Stimulated activated memory B cell treated with anti-CD40 and anti-IgM and Interleukin-4, amounts not matched to agents 10 μg/mL and 1 μg/mL and 100 μg/mL, for 72 hours (primary cell): ENCODE data around the gene FMNL1.

Source experiments
- ATAC-seq: fragments of 150-1000 bp; cut with Tn5 transposase; 2 replicates; pipeline ENCODE4 v1.10.0; 2021
- H3K27ac Mint-ChIP-seq: one replicate; pipeline ENCODE4 v1.8.0; 2022; ENCODE audit warnings: mild to moderate bottlenecking, mixed read lengths
- H3K27me3 Mint-ChIP-seq: one replicate; pipeline ENCODE4 v1.8.0; 2022; ENCODE audit warnings: mixed read lengths
- H3K36me3 Mint-ChIP-seq: one replicate; pipeline ENCODE4 v1.8.0; 2022; ENCODE audit warnings: mixed read lengths
- H3K4me1 Mint-ChIP-seq: one replicate; pipeline ENCODE4 v1.8.0; 2022; ENCODE audit warnings: mixed read lengths
- H3K4me3 Mint-ChIP-seq: one replicate; pipeline ENCODE4 v1.8.0; 2022; ENCODE audit warnings: mild to moderate bottlenecking, moderate library complexity, mixed read lengths
- H3K9me3 Mint-ChIP-seq: one replicate; pipeline ENCODE4 v1.8.0; 2022; ENCODE audit warnings: mixed read lengths

Gene FMNL1

GRCh38 chr17:45228763-45229539 is 7.3 kb downstream of the FMNL1 start:
- Mint-ChIP-seq H3K36me3 (peaks cover 20% of the 10 kb centered on the region), H3K27me3 (no peaks in the 10 kb centered on the region), H3K4me1 (peaks cover 100% of the 10 kb centered on the region), H3K27ac (peak overlapping the region; percentile 97), H3K9me3 (no peaks in the 10 kb centered on the region), H3K4me3 (peak overlapping the region; percentile 85)
- peak; percentile 72 for ATAC-seq

GRCh38 chr17:45229681-45230409 is 8.2 kb downstream of the FMNL1 start:
- H3K4me3 Mint-ChIP-seq, result peak overlapping the region; percentile 85
- H3K4me1 Mint-ChIP-seq, result peaks cover 100% of the 10 kb centered on the region
- H3K9me3 Mint-ChIP-seq, result no peaks in the 10 kb centered on the region
- peak overlapping the region; percentile 97 for H3K27ac Mint-ChIP-seq
- H3K27me3 Mint-ChIP-seq, result no peaks in the 10 kb centered on the region
- peaks cover 25% of the 10 kb centered on the region for H3K36me3 Mint-ChIP-seq
- peak; percentile 61 for ATAC-seq

GRCh38 chr17:45230410-45230786 is 8.7 kb downstream of the FMNL1 start:
- Mint-ChIP-seq H3K9me3 (no peaks in the 10 kb centered on the region), H3K36me3 (peaks cover 29% of the 10 kb centered on the region), H3K4me3 (peak overlapping the region; percentile 85), H3K27me3 (no peaks in the 10 kb centered on the region), H3K27ac (peak overlapping the region; percentile 97), H3K4me1 (peaks cover 100% of the 10 kb centered on the region)
- no peak for ATAC-seq

- Mint-ChIP-seq H3K4me1 (peaks cover 100% of the 10 kb centered on the region), H3K27ac (peak overlapping the region; percentile 97), H3K4me3 (peak overlapping the region; percentile 85), H3K36me3 (peaks cover 29% of the 10 kb centered on the region), H3K9me3 (no peaks in the 10 kb centered on the region), H3K27me3 (no peaks in the 10 kb centered on the region)
- ATAC-seq, result no peak
Observed at GRCh38 chr17:45230787-45231480, 9.2 kb downstream of the FMNL1 start.

- Mint-ChIP-seq H3K27me3 (no peaks in the 10 kb centered on the region), H3K9me3 (no peaks in the 10 kb centered on the region), H3K4me1 (peaks cover 95% of the 10 kb centered on the region), H3K36me3 (peaks cover 29% of the 10 kb centered on the region), H3K27ac (peak overlapping the region; percentile 97), H3K4me3 (peak overlapping the region; percentile 60)
- ATAC-seq, result no peak
Observed at GRCh38 chr17:45231481-45232116, 9.9 kb downstream of the FMNL1 start.

- Mint-ChIP-seq H3K27me3 (no peaks in the 10 kb centered on the region), H3K27ac (peak overlapping the region; percentile 97), H3K4me1 (peaks cover 91% of the 10 kb centered on the region), H3K4me3 (peak overlapping the region; percentile 0), H3K9me3 (no peaks in the 10 kb centered on the region), H3K36me3 (peaks cover 38% of the 10 kb centered on the region)
- ATAC-seq, result no peak
Observed at GRCh38 chr17:45232514-45233422, 11.1 kb downstream of the FMNL1 start.

- no peak for ATAC-seq
- Mint-ChIP-seq H3K36me3 (peaks cover 45% of the 10 kb centered on the region), H3K9me3 (no peaks in the 10 kb centered on the region), H3K4me1 (peaks cover 91% of the 10 kb centered on the region), H3K4me3 (no peak overlapping the region), H3K27me3 (no peaks in the 10 kb centered on the region), H3K27ac (peak overlapping the region; percentile 97)
Observed at GRCh38 chr17:45233423-45233924, 11.8 kb downstream of the FMNL1 start.

GRCh38 chr17:45234641-45235415 is 13.1 kb downstream of the FMNL1 start:
- H3K9me3 Mint-ChIP-seq, result no peaks in the 10 kb centered on the region

GRCh38 chr17:45235416-45236281 is 14.0 kb downstream of the FMNL1 start:
- Mint-ChIP-seq H3K27ac (peak overlapping the region; percentile 97), H3K4me3 (no peak overlapping the region), H3K9me3 (no peaks in the 10 kb centered on the region), H3K36me3 (peaks cover 67% of the 10 kb centered on the region), H3K27me3 (no peaks in the 10 kb centered on the region), H3K4me1 (peaks cover 78% of the 10 kb centered on the region)
- ATAC-seq, result peak; percentile 79

More at GRCh38 chr17:45234641-45235415, 13.1 kb downstream of the FMNL1 start:
- Mint-ChIP-seq H3K4me3 (peak overlapping the region; percentile 16), H3K36me3 (peaks cover 59% of the 10 kb centered on the region), H3K27ac (peak overlapping the region; percentile 97), H3K4me1 (peaks cover 87% of the 10 kb centered on the region), H3K27me3 (no peaks in the 10 kb centered on the region)
- peak; percentile 46 for ATAC-seq

GRCh38 chr17:45236282-45236606 is 14.6 kb downstream of the FMNL1 start:
- Mint-ChIP-seq H3K27ac (no peak overlapping the region), H3K9me3 (no peaks in the 10 kb centered on the region), H3K4me1 (peaks cover 73% of the 10 kb centered on the region), H3K4me3 (no peak overlapping the region), H3K27me3 (no peaks in the 10 kb centered on the region), H3K36me3 (peaks cover 73% of the 10 kb centered on the region)
- no peak for ATAC-seq

- peaks cover 58% of the 10 kb centered on the region for H3K4me1 Mint-ChIP-seq
- no peaks in the 10 kb centered on the region for H3K27me3 Mint-ChIP-seq
- H3K27ac Mint-ChIP-seq, result peak overlapping the region; percentile 84
- H3K36me3 Mint-ChIP-seq, result peaks cover 72% of the 10 kb centered on the region
- ATAC-seq, result no peak
- no peak overlapping the region for H3K4me3 Mint-ChIP-seq
- H3K9me3 Mint-ChIP-seq, result no peaks in the 10 kb centered on the region
Observed at GRCh38 chr17:45237686-45238085, 16.0 kb downstream of the FMNL1 start.

GRCh38 chr17:45238155-45238774 is 16.6 kb downstream of the FMNL1 start:
- Mint-ChIP-seq H3K9me3 (no peaks in the 10 kb centered on the region), H3K4me3 (no peak overlapping the region), H3K27me3 (no peaks in the 10 kb centered on the region), H3K4me1 (peaks cover 52% of the 10 kb centered on the region), H3K27ac (peak overlapping the region; percentile 84), H3K36me3 (peaks cover 72% of the 10 kb centered on the region)
- ATAC-seq, result no peak
